Measurements from ENCODE around the gene ACBD3. TPM values are rescaled to one million over a fixed set of nuclear protein-coding genes. Genes with fewer than 3 reads are reported as not detected.

ACBD3 gene
- total and polyA plus RNA-seq, 2 donors from 2014 or later: 12.4 to 43.1 TPM

- H3K36me3 ChIP-seq (ENCODE audit: control insufficient read depth in 2 of 3, insufficient read depth in 3 of 3, low read length in 3 of 3): no peaks in the 10 kb centered on the region
- TF ChIP-seq, protein P1, sequence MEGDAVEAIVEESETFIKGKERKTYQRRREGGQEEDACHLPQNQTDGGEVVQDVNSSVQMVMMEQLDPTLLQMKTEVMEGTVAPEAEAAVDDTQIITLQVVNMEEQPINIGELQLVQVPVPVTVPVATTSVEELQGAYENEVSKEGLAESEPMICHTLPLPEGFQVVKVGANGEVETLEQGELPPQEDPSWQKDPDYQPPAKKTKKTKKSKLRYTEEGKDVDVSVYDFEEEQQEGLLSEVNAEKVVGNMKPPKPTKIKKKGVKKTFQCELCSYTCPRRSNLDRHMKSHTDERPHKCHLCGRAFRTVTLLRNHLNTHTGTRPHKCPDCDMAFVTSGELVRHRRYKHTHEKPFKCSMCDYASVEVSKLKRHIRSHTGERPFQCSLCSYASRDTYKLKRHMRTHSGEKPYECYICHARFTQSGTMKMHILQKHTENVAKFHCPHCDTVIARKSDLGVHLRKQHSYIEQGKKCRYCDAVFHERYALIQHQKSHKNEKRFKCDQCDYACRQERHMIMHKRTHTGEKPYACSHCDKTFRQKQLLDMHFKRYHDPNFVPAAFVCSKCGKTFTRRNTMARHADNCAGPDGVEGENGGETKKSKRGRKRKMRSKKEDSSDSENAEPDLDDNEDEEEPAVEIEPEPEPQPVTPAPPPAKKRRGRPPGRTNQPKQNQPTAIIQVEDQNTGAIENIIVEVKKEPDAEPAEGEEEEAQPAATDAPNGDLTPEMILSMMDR (IDR thresholded peaks at IDR 0.05; ENCODE audit: borderline replicate concordance, extremely low read depth, insufficient read depth): peak; percentile 32
- intact Hi-C loops (cut with DNase I): no loop called here
- peak in 2 of 5 donors; percentile 33 to 64 for DNase-seq
- no peaks in the 10 kb centered on the region for H3K9me3 ChIP-seq (ENCODE audit: control insufficient read depth in 2 of 3, insufficient read depth in 1 of 3, low read length in 3 of 3)
- no peaks in the 10 kb centered on the region for H3K27me3 ChIP-seq (ENCODE audit: control insufficient read depth, insufficient read depth, low read length)
- no peak overlapping the region for H3K4me3 ChIP-seq (ENCODE audit: low read length in 3 of 3)
- FAIRE-seq: no peak
- no peak overlapping the region for H3K27ac ChIP-seq (ENCODE audit: low read depth in 2 of 2, low read length in 2 of 2)
- H3K4me1 ChIP-seq (ENCODE audit: control insufficient read depth in 2 of 3, insufficient read depth in 2 of 3, low read depth in 1 of 3, low read length in 3 of 3): peaks cover 0 to 20% (median 6%) of the 10 kb centered on the region in 3 donors
- no peak overlapping the region for H3K9ac ChIP-seq (ENCODE audit: low read length in 3 of 3)
Observed at GRCh38 chr1:226181996-226182714, 4.4 kb downstream of the ACBD3 start.

- H3K27me3 ChIP-seq (ENCODE audit: control insufficient read depth, insufficient read depth, low read length): no peaks in the 10 kb centered on the region
- H3K4me1 ChIP-seq (ENCODE audit: control insufficient read depth in 2 of 3, insufficient read depth in 2 of 3, low read depth in 1 of 3, low read length in 3 of 3): peaks cover 0 to 9% (median 0%) of the 10 kb centered on the region in 3 donors
- DNase-seq: no peak
- no peaks in the 10 kb centered on the region for H3K36me3 ChIP-seq (ENCODE audit: control insufficient read depth in 2 of 3, insufficient read depth in 3 of 3, low read length in 3 of 3)
- H3K9me3 ChIP-seq (ENCODE audit: control insufficient read depth in 2 of 3, insufficient read depth in 1 of 3, low read length in 3 of 3): no peaks in the 10 kb centered on the region
- FAIRE-seq: no peak
- TF ChIP-seq, protein P1 (IDR thresholded peaks at IDR 0.05; ENCODE audit: borderline replicate concordance, extremely low read depth, insufficient read depth): no peak
- H3K27ac ChIP-seq (ENCODE audit: low read depth in 2 of 2, low read length in 2 of 2): no peak overlapping the region
- intact Hi-C loops (cut with DNase I): no loop called here
- H3K9ac ChIP-seq (ENCODE audit: low read length in 3 of 3): no peak overlapping the region
- H3K4me3 ChIP-seq (ENCODE audit: low read length in 3 of 3): no peak overlapping the region
Observed at GRCh38 chr1:226176870-226177269, 9.7 kb downstream of the ACBD3 start.

DNA sequence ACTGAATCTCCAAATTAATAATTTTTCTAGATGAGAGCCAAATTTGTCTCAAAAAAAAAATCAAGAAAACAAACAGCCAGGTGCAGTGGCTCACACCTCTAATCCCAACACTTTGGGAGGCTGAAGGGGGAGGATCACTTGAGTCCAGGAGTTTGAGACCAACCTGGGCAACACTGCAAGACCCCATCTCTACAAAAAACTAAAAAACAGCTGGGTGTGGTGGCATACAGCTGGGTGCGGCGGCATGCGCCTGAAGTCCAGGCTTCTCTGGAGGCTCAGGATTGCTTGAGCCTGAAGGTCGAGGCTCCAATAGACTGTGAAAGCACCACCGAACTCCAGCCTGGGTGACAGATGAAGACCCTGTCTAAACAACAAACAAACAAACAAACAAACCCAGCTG is 14.0 kb downstream of the ACBD3 start:
- DNase-seq (no peak), FAIRE-seq (no peak)
- Histone ChIP-seq H3K4me1 (ENCODE audit: control insufficient read depth in 2 of 3, insufficient read depth in 2 of 3, low read depth in 1 of 3, low read length in 3 of 3) (no peaks in the 10 kb centered on the region), H3K4me3 (ENCODE audit: low read length in 3 of 3) (no peak overlapping the region), H3K9ac (ENCODE audit: low read length in 3 of 3) (no peak overlapping the region), H3K27me3 (ENCODE audit: control insufficient read depth, insufficient read depth, low read length) (no peaks in the 10 kb centered on the region), H3K9me3 (ENCODE audit: control insufficient read depth in 2 of 3, insufficient read depth in 1 of 3, low read length in 3 of 3) (no peaks in the 10 kb centered on the region), H3K27ac (ENCODE audit: low read depth in 2 of 2, low read length in 2 of 2) (no peak overlapping the region), H3K36me3 (ENCODE audit: control insufficient read depth in 2 of 3, insufficient read depth in 3 of 3, low read length in 3 of 3) (no peaks in the 10 kb centered on the region)
- intact Hi-C loops (cut with DNase I): no loop called here
- TF ChIP-seq, protein P1 (IDR thresholded peaks at IDR 0.05; ENCODE audit: borderline replicate concordance, extremely low read depth, insufficient read depth): no peak
